Endothelial cell of umbilical vein (primary cell): ENCODE results near the gene SMIM20. TPM values are rescaled to one million over a fixed set of nuclear protein-coding genes. Genes with fewer than 3 reads are reported as not detected.
"Not testable (repeated sequence)": the region's sequence is repeated elsewhere in the genome, so short reads cannot be mapped to it uniquely, and the experiment has no call there.

Experiments used
- BruUV-seq: library from RNA; stranded (reverse); fragments of 400-500 nt; replicated peaks from 2 replicates; lab custom pipeline; 2021; lab: Mats Ljungman, UMichigan
- CTCF ChIA-PET: fragments of 300-600, 350-600 bp; sonication (Branson Sonifier 250); formaldehyde crosslinking; loops from one replicate; lab custom pipeline; 2021; ENCODE audit warnings: antibody characterized with exemption, inconsistent platforms; lab: Charles Lee
- POLR2A ChIA-PET: fragments of 300-600, 350-600 bp; sonication (Branson Sonifier 250); formaldehyde crosslinking; loops from one replicate; lab custom pipeline; 2021; ENCODE audit warnings: antibody characterized with exemption, inconsistent platforms; lab: Charles Lee
- DNase-seq: peaks from one replicate; pipeline ENCODE4 v3.0.0-alpha.2; 2011; ENCODE audit warnings: low read depth, low spot score
- FAIRE-seq: peaks from 2 replicates; lab custom pipeline; 2011; peaks lifted over from hg19 to GRCh38; lab: Jason Lieb, UNC
- H2AFZ ChIP-seq: 2 replicates; pipeline ENCODE4 v1.6.0; 2012; ENCODE audit warnings: low read depth, low read length, control low read depth, inconsistent platforms
- H3K27ac ChIP-seq: 2 replicates; pipeline ENCODE4 v1.5.1; 2011; ENCODE audit warnings: low read depth, mild to moderate bottlenecking, control low read depth, low read length, moderate library complexity; ENCODE audit not compliant: insufficient read depth
- H3K27me3 ChIP-seq, 2 experiments: 2 replicates each; pipeline versions ENCODE4 v1.6.0 to v1.6.1; 2011; ENCODE audit warnings: low read length in 2 of 2, mixed read lengths in 1 of 2; ENCODE audit not compliant: control insufficient read depth in 2 of 2, insufficient read depth in 2 of 2
- H3K36me3 ChIP-seq, 2 experiments: 2 replicates in 1 of 2; 3 replicates in 1 of 2; pipeline ENCODE4 v1.5.1; 2011; ENCODE audit warnings: low read length in 2 of 2, mild to moderate bottlenecking in 1 of 2, moderate library complexity in 1 of 2; ENCODE audit not compliant: control insufficient read depth in 2 of 2, insufficient read depth in 2 of 2; ENCODE audit errors: extremely low read depth in 1 of 2
- H3K4me1 ChIP-seq: 3 replicates; pipeline ENCODE4 v1.5.1; 2011; ENCODE audit warnings: mild to moderate bottlenecking, low read length; ENCODE audit not compliant: control insufficient read depth, insufficient read depth; ENCODE audit errors: extremely low read depth
- H3K4me2 ChIP-seq: 2 replicates; pipeline ENCODE4 v1.6.1; 2011; ENCODE audit warnings: low read length, control low read depth, mixed read lengths; ENCODE audit not compliant: insufficient read depth
- H3K4me3 ChIP-seq, 3 experiments: fragments of 200-600 bp in 1 of 3; sonication (generic), shearing (Covaris generic) in 1 of 3; replicated peaks in 1 of 3; 2 replicates each; pipeline ENCODE4 v1.5.1; 2011 to 2016; ENCODE audit warnings: control low read depth in 3 of 3, low read length in 3 of 3, mild to moderate bottlenecking in 2 of 3, inconsistent platforms in 1 of 3, low read depth in 1 of 3, moderate library complexity in 1 of 3; ENCODE audit not compliant: insufficient read depth in 1 of 3
- H3K79me2 ChIP-seq: 2 replicates; pipeline ENCODE4 v1.6.0; 2012; ENCODE audit warnings: low read length, inconsistent platforms; ENCODE audit not compliant: control insufficient read depth, insufficient read depth
- H3K9ac ChIP-seq: replicated peaks from 2 replicates; pipeline ENCODE3; 2011; ENCODE audit warnings: low read length, control low read depth; ENCODE audit not compliant: insufficient read depth; ENCODE audit errors: extremely low read depth
- H3K9me1 ChIP-seq: replicated peaks from 3 replicates; pipeline ENCODE4 v1.6.0; 2011; ENCODE audit warnings: mild to moderate bottlenecking, low read length; ENCODE audit not compliant: control insufficient read depth, insufficient read depth; ENCODE audit errors: extremely low read depth
- H3K9me3 ChIP-seq: replicated peaks from 2 replicates; pipeline ENCODE4 v1.5.1; 2012; ENCODE audit warnings: low read length, inconsistent platforms; ENCODE audit not compliant: control insufficient read depth, insufficient read depth
- H4K20me1 ChIP-seq: replicated peaks from 2 replicates; pipeline ENCODE3; 2011; ENCODE audit warnings: mild to moderate bottlenecking, low read length; ENCODE audit not compliant: control insufficient read depth, insufficient read depth; ENCODE audit errors: extremely low read depth
- EZH2 ChIP-seq: IDR thresholded peaks from 2 replicates; pipeline ENCODE4 v1.6.1; 2012; ENCODE audit warnings: borderline replicate concordance, low read depth, mild to moderate bottlenecking, moderate library complexity, low read length, inconsistent platforms; ENCODE audit not compliant: severe bottlenecking
- FOS ChIP-seq: IDR thresholded peaks from 2 replicates; pipeline ENCODE4 v1.6.1; 2011; ENCODE audit warnings: mild to moderate bottlenecking, low read length, moderate library complexity, borderline replicate concordance; ENCODE audit not compliant: insufficient read depth
- GATA2 ChIP-seq: IDR thresholded peaks from 2 replicates; pipeline ENCODE4 v1.7.0; 2011; ENCODE audit warnings: low read depth, mild to moderate bottlenecking, moderate library complexity, mixed read lengths, low read length; ENCODE audit not compliant: insufficient read length, insufficient read depth
- JUN ChIP-seq: IDR thresholded peaks from 2 replicates; pipeline ENCODE4 v1.6.1; 2011; ENCODE audit warnings: borderline replicate concordance, low read depth; ENCODE audit not compliant: insufficient read length, insufficient read depth
- MYC ChIP-seq: IDR thresholded peaks from one replicate; pipeline ENCODE4 v1.6.1; 2011; ENCODE audit warnings: mild to moderate bottlenecking, low read depth, low read length
- POLR2A ChIP-seq: IDR thresholded peaks from 2 replicates; pipeline ENCODE4 v1.6.1; 2012; ENCODE audit warnings: low read depth, mild to moderate bottlenecking, control low read depth, low read length
- POLR2AphosphoS5 ChIP-seq: IDR thresholded peaks from 2 replicates; pipeline ENCODE4 v1.6.1; 2012; ENCODE audit warnings: low read depth, mild to moderate bottlenecking, control low read depth, low read length, moderate library complexity; ENCODE audit not compliant: insufficient read depth
- dilution Hi-C: fragments of 300-500 bp; cut with MboI; formaldehyde crosslinking; loops from one replicate; pipeline ENCODE4 v1.15.0; 2019; ENCODE audit warnings: low sequenced_read_pairs; ENCODE audit not compliant: extremely low pct_ligation_motif_present
- intact Hi-C: fragments of 100-400 bp; cut with micrococcal nuclease; formaldehyde crosslinking; loops from one replicate; pipeline ENCODE4 v1.10.0; 2022
- polyA plus RNA-seq, 4 experiments: library from polyadenylated mRNA; depleted of rRNA in 3 of 4; stranded (reverse) in 3 of 4; unstranded in 1 of 4; fragments of >200 nt; gene quantifications; 2 replicates each; pipeline versions ENCODE4 v1.2.1 to v1.2.3, GENCODE V29; 2011 to 2012; ENCODE audit warnings: missing spikeins in 1 of 4
- total RNA-seq: library from RNA; stranded (reverse); gene quantifications from 2 replicates; pipeline ENCODE4 v1.2.3, GENCODE V29; 2021
- TF ChIP-seq, protein P1 (sequence below): IDR thresholded peaks from 2 replicates; pipeline ENCODE4 v1.6.1; 2011; ENCODE audit not compliant: insufficient read depth, insufficient read length
- TF ChIP-seq, protein P2 (sequence below), 2 donors: IDR thresholded peaks; 1 replicate in 1 of 2; 2 replicates in 1 of 2; pipeline ENCODE4 v1.5.1; 2011; ENCODE audit warnings: low read length in 2 of 2, mild to moderate bottlenecking in 2 of 2, moderate library complexity in 2 of 2, control low read depth in 1 of 2, inconsistent platforms in 1 of 2, low read depth in 1 of 2; ENCODE audit not compliant: insufficient read depth in 1 of 2; ENCODE audit errors: extremely low read depth in 1 of 2

The SMIM20 gene
- total and polyA plus RNA-seq, 2 donors (not counting 3 experiments of a cell fraction or from before 2014, with no cell fraction given) = 10.2 to 19.2 TPM

DNA sequence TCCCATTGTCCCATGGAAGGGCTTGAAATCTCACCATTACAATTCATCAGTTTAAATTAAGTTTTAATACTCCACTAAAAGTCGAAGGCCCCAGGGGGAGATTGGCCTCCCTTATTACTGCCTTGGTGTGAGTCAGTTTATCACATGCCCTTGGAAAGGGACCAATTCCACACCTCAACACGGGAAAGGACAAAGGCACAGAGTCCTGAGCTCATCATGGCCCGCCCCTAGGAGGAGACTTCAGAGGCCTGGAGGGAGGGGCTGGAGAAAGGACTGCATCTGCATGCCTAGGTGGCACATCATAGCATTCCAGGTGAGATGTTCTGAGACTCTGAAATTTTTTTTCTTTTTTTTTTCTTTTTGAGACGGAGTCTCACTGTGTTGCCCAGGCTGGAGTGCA is 48.4 kb upstream of the SMIM20 start:
- H3K9me1 ChIP-seq = no peaks in the 10 kb centered on the region
- no peaks in the 10 kb centered on the region for H3K27me3 ChIP-seq
- H4K20me1 ChIP-seq = no peaks in the 10 kb centered on the region
- FAIRE-seq = no peak
- POLR2A ChIA-PET = no interaction called here
- dilution Hi-C loops = no loop called here
- TF ChIP-seq, protein P1, sequence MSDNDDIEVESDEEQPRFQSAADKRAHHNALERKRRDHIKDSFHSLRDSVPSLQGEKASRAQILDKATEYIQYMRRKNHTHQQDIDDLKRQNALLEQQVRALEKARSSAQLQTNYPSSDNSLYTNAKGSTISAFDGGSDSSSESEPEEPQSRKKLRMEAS = no peak
- TF ChIP-seq GATA2 (no peak), FOS (no peak), MYC (no peak), JUN (no peak), POLR2A (no peak), EZH2 (no peak), POLR2AphosphoS5 (no peak)
- TF ChIP-seq, protein P2, sequence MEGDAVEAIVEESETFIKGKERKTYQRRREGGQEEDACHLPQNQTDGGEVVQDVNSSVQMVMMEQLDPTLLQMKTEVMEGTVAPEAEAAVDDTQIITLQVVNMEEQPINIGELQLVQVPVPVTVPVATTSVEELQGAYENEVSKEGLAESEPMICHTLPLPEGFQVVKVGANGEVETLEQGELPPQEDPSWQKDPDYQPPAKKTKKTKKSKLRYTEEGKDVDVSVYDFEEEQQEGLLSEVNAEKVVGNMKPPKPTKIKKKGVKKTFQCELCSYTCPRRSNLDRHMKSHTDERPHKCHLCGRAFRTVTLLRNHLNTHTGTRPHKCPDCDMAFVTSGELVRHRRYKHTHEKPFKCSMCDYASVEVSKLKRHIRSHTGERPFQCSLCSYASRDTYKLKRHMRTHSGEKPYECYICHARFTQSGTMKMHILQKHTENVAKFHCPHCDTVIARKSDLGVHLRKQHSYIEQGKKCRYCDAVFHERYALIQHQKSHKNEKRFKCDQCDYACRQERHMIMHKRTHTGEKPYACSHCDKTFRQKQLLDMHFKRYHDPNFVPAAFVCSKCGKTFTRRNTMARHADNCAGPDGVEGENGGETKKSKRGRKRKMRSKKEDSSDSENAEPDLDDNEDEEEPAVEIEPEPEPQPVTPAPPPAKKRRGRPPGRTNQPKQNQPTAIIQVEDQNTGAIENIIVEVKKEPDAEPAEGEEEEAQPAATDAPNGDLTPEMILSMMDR (IDR thresholded peaks at IDR 0.05; ENCODE audit: extremely low read depth in 1 of 2, insufficient read depth in 1 of 2, low read depth in 1 of 2, low read length in 2 of 2) = no peak
- no peak overlapping the region for H3K27ac ChIP-seq
- no peaks in the 10 kb centered on the region for H3K9me3 ChIP-seq
- H2AFZ ChIP-seq = no peak overlapping the region
- BruUV-seq = no TSS peak
- no peaks in the 10 kb centered on the region for H3K36me3 ChIP-seq
- no peaks in the 10 kb centered on the region for H3K79me2 ChIP-seq
- CTCF ChIA-PET = interaction anchor here (1.0 to 1.4 kb wide), 3 partner anchors 10 to 424 kb away, joined by 3 to 4 read pairs (median 4); no protein-coding TSS in a partner anchor
- DNase-seq = no peak
- intact Hi-C loops = loop anchor here (10.0 kb wide), 1 partner anchor 549 kb away; no protein-coding TSS in a partner anchor
- peaks cover 29% of the 10 kb centered on the region for H3K4me1 ChIP-seq
- no peak overlapping the region for H3K9ac ChIP-seq
- no peak overlapping the region for H3K4me3 ChIP-seq
- no peak overlapping the region for H3K4me2 ChIP-seq

DNA sequence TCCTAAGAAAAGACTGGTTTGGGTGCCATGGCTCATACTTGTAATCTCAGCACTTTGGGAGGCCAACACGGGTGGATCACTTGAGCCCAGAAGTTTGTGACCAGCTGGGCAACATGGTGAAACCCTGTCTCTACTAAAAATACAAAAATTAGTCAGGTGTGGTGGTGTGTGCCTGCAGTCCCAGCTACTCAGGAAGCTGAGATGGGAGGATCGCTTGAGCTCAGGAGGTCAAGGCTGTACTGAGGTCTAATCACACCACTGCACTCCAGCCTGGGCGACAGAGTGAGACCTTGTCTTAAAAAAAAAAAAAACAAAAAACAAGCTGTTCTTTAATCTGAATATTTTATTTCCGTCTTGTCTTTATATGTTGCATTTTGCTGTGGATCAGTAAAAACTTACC is 47.6 kb upstream of the SMIM20 start:
- H3K27ac ChIP-seq, H3K36me3 ChIP-seq, dilution Hi-C loops, POLR2A ChIA-PET, H3K9me1 ChIP-seq, H3K9ac ChIP-seq, H4K20me1 ChIP-seq, H3K27me3 ChIP-seq, H2AFZ ChIP-seq, DNase-seq, BruUV-seq, H3K9me3 ChIP-seq, H3K79me2 ChIP-seq, FAIRE-seq, H3K4me3 ChIP-seq, H3K4me2 ChIP-seq: not testable (repeated sequence)
- intact Hi-C loops = loop anchor here (10.0 kb wide), 1 partner anchor 548 kb away; no protein-coding TSS in a partner anchor
- CTCF ChIA-PET = interaction anchor here (1.4 kb wide), 1 partner anchor 11 kb away, joined by 4 read pairs; no protein-coding TSS in a partner anchor
- H3K4me1 ChIP-seq = peaks cover 21% of the 10 kb centered on the region
